ENCODE results near the gene PPM1D.

- TF ChIP-seq CTCF (IDR thresholded peaks at IDR 0.05) (no peak), POLR2A (IDR thresholded peaks at IDR 0.05) (no peak)
Measured at GRCh38 chr17:60598001-60598736, 1.8 kb upstream of the PPM1D start.
